Activated naive CD4-positive, alpha-beta T cell treated with Interleukin-2 at 50 U/mL for 16 hours (primary cell): Measurements from ENCODE around the gene RAD51B.
A peak's percentile ranks its signal among the peaks of the same experiment; 100 is the strongest.
"Not testable (repeated sequence)": the region's sequence is repeated elsewhere in the genome, so short reads cannot be mapped to it uniquely, and the experiment has no call there.

Source experiments
- DNase-seq: peaks from one replicate; pipeline ENCODE4 v3.0.0-alpha.2; 2020

RAD51B gene

DNA sequence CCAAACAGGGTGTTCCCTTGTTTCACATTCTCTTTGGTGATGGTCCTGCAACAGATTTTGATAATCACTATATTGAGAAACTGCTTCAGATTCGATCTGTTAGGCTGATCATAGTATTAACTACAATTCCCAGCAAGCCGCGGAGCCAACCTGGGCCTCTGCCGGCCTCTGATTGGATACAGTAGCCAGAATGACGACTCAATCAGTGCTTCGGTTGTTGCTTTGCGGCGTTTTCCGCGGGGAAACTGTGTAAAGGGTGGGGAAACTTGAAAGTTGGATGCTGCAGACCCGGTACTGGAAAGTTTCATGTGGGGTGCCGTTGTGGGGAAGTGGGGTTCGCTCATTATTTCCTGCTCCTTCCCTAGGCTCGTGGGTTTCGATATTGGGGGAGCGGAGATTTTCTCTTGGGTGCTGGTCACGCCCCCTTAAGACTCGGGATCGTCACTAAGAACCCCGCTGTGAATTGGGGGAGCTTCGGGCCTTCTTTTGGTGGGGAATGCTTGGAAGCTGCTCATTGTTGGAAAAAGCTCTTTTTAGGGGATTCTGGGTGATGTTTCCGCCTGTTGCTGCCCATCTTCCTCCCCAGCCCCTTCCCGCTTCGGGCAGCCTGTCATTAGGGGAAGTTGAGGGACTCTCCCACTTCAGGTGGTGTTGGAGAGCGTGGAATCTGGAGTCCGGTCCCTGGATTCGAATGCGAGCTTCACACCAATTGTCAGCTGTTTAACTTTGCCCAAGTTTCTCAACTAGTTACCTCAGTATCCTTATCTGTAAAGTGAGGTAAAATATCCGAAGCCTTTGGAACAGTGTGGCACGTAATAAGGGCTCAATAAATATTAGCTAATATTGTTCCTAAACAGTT, at the start of gene RAD51B:
TSS of gene RAD51B (plus strand) at position 217 of the 859 bp plus-strand sequence.
- peak; percentile 87 for DNase-seq

DNA sequence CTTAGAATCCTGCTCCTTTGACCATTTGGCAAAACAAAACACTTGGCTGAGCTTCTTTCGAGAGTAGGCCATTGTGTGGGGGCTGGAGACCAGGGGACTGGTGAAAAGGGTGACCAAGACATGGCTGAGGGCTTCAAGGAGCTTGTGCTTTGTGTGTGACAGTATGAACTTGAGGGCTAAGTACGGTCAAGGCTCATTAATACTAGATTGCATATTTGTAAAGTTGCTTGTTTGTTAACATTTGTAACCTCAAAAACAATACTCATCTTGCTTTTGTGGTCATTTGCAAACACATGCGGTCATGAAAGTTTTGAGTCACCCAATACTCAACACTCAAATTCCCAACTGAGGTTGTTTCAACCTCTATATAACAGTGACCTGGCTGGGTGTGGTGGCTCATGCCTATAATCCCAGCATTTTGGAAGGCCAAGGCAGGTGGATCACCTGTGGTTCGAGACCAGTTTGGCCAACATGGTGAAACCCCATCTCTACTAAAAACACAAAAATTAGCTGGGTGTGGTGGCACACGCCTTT, 45.7 kb upstream of the RAD51B start:
- no peak for DNase-seq

DNA sequence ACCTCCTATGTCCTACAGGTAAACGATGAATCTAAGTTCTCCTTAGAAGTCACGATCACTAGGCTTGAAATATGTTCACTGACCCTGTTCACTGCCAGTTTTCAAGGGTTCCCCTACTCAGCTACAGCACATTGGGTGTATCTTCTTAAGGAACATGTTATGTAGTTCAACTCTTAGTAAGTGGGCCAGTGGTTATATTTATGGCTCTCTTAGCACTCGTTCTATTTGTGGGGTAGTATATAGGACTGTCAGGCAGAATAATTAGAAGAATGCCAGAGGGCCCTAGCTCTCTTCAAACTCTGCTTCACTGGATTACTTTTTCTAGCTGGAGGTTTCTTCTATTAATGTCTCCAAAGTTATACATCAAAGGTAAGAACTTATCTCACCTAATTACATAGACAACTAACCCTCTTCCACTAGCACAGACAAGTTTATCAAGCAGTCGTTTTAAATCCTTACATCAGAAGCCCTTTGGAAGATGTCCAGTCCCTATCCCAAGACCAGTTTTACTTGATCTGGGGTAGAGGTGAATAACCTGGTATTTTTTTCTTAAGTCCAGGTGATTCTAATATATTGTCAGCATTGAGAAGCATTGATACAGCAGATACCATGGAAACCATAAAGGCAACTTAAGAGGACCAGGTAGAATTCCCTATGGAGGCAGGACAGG, 42.8 kb upstream of the RAD51B start:
- DNase-seq, result no peak

DNA sequence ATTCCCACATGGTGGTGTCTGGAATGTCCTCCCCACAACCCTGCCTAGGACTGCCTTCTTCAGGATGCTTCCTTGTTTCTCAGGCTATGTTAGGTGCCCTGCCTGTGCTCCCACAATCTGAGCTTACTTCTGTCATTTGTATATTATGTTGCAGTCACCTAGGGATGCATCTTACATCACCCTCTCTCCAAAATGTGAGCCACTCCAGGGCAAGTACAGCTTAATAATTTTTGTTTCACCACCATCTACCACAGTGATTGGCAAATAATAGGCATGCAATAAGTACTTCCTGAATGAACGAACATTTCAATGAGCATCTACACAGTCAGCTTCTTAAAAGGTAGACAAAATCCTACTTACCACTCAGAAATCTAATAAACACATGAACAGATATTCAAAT, 40.8 kb upstream of the RAD51B start:
- no peak for DNase-seq

DNA sequence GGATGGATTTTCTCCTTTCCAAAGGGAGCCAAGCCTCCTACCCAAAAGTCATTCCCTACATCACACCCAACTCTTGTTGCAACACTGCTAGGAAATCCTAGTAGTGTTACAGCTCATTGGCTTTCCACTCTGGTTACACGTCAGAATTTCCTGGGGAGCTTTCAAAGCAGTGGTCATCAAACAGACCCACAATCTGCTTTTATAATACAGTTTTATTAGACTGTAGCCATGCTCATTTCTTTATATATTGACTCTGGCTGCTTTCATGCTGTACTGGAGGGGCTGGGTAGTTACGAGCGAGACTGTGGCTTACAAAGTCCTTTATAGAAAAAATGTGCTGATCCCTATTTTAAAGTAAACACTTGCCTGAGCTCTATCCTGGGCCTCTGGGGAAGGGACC, 37.5 kb upstream of the RAD51B start:
- DNase-seq, result no peak

DNA sequence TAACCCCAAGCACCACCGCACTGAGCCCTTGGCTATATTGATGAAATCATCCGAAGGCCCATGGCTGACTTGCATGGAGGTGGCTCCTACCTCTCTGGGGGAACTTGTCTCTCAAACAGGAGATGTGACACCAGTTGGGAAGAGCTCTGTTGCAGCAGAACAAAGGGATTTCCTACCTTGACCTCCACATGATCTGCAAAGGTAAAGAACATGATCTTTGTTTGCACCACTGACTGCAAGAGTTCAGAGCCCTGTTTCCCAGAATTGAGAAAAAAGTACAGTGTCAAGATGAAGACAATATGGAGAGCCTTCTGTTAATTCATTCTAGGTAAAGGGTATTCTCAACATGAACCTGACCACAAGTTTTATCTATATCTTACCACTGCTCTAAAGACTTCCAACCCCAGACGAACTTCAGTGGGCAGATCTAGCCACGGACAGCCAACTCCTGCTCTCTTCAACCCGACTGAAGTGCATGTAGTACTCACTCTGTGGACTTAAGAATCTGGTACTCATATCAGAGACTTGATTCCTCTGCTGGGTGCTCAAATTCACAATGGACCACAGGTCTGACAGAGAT, 35.2 kb upstream of the RAD51B start:
- DNase-seq, result no peak

DNA sequence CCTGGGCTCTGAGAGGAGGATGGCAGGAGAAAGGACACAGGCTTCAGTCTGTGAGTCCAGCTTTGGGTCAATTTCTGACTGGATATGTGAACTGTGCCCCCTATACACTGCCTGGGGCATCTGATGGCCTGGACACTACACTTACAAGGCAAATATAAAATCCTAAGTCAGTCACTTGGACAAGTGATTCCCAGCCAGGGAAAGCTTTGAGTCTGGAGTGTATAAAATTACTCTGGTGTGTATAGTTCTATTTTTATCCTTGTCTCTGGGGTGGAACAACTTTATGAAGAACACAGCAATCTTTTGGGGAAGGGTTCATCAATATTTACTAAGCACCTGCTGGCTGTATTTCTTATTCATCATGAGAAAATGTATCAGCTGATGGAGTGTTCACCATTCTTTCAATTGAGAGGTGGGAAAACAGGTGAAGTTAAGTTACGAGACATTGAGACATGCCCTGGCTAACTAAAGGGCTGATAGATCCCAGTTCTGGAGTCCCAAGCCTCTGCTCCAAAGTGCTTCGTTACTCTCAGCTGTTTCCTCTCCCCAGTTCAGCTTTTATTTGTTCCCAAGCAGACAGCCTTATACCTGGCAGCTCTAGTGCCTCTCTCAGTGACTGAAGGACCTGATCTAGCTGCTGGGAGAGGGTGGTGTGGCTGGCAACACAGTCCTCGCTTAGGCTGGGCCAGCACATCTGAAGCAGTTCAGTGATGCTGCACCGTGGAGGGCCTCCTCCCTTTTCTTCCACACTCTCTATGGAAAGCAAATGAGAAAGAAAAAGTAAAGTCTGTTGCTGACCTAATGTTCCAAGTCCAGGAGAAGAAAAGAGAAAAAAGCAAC, 34.1 kb upstream of the RAD51B start:
- DNase-seq, result no peak

DNA sequence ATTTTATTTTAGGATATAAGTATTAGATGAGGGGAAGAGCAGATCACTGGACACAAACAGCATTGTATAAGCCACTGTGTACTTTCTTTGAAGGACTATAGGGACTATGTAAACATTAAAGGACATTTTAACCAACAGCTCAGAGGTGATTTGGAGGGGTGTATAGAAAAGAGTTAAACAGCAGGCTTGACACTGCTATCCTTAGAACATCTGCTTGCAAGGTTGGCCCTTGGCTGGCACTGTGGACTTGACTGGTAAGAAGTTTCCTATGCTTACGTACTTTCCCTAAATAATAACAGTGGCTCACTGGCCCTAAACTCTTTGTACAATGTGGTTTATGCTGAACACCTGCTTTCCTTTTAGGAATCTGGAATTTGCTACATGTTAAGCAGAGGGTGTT, 31.9 kb upstream of the RAD51B start:
- no peak for DNase-seq

DNA sequence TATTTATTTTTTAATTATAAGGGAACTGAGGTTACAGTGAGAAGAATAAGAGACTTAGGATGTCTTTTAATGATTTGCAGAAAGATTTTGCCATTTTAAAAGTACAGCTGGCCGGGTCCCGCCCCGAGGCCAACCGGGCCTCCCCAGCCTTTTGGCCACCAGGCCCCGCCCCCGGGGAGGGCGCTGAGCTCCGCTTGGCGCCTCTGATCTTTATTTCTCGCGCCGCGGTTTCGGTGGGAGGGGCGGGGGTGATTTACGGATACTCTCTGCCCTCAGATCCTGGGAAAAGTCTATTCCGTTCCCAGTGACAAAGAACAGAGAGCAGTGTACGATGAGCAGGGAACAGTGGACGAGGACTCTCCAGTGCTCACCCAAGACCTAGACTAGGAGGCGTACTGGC, 20.8 kb upstream of the RAD51B start:
- no peak for DNase-seq

DNA sequence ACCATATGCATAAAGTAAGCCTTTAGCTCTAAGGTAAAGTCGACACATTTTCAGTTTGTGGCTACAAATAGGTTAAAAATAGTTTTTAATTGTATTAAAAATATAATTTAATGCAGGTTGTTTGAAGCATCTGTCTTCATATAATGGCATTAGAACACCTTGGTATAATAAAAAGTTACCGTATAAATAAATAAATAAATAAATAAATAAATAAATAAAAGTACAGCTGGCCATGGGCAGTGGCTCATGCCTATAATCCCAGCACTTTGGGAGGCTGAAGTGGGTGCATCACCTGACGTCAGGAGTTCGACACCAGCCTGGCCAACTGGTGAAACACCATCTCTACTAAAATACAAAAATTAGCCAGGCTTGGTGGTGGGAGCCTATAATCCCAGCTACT, 18.8 kb upstream of the RAD51B start:
- no peak for DNase-seq

DNA sequence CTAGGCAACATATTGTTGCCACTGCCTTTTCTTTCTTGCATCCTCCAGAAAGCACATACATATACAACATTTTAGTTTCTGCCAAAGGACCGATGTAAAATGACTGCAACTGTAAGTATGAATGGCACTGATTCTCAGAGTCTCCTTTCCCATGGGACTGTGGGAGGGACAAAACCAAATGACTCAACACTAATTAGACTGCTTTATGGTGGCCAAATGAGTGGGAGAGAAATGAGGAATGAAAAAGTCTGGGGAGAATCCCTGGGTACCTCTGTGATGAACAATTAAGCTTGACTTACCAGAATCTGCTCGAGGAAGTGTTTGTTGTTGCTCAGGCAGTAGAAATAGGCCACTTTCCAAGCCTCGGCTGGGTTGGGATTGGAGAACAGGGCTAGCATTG, 13.3 kb upstream of the RAD51B start:
- no peak for DNase-seq

DNA sequence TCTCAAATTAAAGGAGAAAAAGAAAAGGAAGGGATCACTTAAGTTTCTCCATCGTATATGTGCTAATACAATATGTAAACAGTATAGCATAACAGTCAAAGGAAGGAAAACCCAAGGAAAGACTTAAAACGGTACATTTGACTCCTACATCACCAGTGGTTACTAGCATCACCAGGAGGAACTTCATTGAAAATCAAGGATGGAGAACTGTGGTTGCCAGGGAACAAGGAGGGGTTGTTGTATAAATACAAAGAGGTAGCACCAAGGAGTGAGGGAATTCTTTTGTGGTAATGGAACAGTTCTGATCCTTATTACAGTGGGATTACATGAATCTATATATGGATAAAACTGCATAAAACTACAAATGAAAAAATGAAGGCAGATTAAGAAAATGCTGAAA, 4.8 kb upstream of the RAD51B start:
- DNase-seq, result no peak

DNA sequence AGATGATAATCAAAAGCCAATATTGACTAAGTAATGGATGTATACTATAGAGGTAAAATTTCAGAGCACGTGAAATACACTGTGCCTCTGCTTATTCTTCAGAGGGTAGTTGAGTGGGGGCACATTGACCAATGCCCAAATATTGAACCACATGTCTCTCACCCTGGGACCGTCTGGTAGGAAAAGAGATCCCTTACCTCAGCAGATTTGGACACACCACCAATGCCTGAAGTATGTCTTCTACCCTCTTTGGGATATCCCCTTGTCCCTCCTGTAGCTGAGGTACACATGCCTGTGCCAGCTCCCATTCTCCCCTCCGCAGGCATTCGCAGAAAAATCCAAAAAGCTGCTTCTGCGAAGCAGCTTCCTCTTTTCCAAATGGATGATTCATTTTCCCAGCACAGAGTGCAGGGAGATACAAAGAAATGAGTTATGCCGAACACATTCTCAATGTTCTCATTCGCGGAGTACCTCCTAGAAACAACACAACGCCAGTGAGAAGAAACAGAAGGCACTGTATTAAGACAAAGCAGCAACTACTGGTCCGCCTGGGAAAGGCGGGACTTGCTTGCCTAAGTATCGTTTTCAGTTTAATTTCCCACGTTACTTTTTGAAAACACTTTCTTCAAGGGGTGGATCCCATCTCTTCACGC, 3.9 kb upstream of the RAD51B start:
- no peak for DNase-seq

DNA sequence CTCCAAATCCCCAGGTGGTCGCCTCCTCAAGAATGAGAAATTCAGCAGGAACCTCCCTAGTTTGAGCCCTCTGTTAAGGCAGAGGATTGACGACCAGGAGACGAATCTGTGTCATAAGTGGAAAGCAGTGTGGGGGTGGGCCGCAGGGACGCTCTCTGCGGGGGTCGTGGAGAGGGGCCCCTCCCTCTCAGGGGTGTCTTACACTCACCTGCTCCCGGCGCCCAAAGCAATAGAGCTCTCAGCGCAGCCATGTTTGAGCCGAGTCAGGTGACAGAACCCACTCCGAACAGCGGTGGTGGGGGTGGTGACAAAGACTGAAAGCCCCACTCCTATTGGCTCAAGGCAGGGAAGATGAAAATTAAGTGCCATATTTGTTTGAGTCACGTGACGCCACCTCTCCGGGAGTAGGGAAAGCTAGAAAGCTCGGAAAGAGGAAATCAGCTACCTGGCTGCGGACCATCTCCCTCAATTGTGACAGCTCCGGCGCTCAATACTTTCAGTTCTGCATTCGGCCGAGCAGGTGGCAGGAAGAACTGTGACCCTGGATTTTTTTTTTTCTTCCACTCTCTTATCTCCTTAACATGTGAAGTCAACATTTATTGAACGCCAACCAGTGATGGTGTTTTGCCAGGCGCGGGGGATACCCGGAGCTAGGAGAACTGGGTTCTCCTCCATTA, 3.1 kb upstream of the RAD51B start, which contains the start of gene ZFYVE26:
TSS of gene ZFYVE26 (minus strand) at position 265 of the 677 bp plus-strand sequence. CDS start 627 bp downstream, outside the sequence.
- peak; percentile 90 for DNase-seq

DNA sequence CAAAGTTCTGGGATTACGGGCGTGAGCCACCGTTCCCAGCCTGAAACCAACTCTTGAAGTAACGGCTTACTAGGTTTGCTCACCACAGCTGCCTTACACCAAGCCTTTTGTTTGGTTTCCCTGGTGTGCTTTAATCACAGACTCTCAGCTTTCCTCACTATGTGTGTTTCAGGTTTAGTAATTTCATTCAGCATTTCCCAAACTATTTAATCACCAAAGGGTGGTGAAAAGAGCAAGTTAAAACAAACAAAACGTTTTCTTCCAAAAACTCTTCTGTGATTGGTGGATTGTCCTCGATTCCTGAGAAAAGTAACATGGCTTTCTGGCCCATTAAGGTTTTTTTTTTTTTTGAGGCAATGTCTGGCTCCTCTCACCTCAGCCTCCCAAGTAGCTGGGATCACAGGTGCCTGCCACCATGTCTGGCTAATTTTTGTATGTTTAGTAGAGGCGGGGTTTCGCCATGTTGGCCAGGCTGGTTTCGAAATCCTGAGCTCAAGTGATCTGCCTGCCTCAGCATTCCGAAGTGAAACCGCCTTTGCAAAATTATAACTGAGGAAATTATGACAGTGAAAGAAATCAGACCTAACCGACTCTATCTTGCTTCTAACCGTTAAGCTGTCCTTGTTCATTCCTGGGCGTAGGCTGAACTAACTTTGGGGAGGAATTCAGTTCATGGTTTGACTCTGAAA, 1.7 kb upstream of the RAD51B start:
- DNase-seq, result no peak

DNA sequence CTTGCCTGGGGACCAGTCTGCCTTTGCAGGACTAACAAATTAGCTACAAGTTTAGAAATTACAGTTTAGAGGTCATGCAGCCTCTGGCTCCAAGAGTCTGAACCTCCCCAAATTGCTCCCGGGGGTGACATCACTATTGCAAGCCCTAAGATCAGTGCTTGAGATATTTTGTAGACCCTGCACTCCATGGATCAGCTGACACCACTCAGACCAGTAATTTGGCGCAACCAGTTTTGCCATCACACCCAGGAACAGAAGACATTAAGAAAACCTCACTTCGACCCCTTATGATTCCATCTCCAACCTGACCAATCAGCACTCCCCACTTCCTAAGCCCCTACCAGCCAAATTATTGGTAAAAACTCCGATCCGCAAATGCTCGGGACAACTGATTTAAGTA, 1.1 kb upstream of the RAD51B start:
- DNase-seq, result not testable (repeated sequence)

DNA sequence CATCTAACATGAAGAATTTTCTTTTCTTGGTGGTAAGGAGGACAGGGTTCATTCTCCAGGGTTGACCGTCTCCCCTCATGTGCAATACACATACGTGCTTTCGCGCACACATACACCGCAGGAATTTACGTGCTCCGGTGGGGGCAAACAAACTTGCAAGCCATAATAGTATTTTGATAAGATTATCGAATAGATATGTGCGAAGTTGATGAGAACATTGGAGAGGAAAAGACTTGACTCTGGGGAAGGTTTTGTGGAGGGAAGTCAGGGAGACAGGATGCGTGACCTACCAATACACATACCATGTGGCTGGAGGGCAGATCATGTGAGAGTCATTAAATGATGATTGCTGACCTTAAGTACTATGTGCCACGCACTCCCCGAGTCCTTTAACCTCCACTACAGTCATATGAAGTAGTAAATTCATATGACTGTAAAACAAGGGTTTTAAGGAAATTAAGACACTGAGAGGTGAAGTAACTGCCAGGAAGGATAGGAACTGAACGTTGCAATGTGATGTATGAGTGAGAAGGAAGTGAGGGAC, 921 bp downstream of the RAD51B start:
- no peak for DNase-seq

DNA sequence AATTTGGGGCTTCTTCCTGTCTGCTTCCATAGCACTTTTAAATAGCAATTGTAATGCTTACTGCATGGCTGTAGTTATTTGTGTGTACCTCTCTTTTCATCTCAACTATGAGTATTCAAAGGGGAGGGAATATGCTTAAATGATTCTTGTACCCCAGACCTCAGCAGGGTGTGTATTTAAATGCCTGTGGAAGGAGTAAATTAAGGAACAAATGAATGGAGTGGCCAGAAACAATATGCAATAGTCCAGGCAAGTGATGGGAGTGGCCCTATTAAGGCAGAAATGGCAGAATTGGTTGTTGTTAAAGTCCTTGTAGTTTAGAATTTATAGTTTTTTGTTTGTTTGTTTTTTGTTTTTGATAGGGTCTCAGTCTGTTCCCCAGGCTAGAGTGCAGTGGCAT, 1.5 kb downstream of the RAD51B start:
- DNase-seq, result no peak

DNA sequence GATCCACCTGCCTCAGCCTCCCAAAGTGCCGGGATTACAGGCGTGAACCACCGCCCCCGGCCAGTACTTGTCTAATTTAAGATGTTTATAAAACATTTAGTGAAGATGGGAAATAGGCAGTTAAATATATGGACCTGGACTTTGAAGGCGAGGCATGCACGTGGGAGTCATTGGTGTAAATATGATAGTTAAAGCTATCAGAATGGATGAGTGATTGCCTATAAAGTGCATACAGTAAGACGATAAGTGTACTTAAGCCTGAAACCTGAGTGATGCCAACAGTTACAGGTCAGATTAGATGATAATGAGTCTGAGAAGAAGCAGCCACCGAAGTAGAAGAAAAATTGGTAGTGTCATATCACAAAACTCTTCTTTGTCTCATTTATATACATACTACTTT, 11.5 kb downstream of the RAD51B start:
- no peak for DNase-seq

DNA sequence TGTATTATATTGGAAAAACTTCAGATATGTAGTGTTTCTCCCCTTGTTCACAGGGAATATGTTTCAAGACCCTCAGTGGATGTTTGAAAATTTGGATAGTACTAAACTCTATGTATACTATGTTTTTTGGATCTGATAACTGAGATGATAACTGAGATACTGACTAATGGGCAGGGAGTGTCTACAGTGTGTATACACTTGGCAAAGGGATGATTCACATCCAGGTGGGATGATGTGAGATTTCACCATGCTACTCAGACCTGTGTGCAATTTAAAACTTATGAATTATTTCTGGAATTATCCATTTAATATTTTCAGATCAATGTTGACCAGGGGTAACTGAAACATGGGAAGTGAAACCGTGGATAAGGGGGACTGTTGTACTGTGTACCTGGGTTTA, 13.8 kb downstream of the RAD51B start:
- no peak for DNase-seq

DNA sequence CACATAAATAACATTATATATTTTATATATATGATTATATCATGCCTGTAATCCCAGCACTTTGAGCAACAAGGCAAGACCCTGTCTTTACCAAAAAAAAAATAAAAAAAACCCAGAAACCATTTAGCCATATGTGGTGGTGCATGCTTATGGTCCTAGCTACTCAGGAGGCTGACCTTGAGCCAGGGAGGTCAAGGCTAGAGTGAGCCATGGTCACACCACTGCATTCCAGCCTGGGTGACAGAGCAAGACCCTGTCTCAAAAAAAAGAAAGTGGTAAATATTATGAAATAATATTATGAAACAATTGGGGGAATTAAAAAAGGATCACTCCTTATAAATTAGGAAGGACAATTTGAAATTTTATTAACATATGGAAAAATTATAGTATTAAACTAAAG, 16.0 kb downstream of the RAD51B start:
- DNase-seq, result no peak
